ENCODE measurements around the gene ZNF337. TPM values are rescaled to one million over a fixed set of nuclear protein-coding genes. Genes with fewer than 3 reads are reported as not detected.
A peak's percentile ranks its signal among the peaks of the same experiment; 100 is the strongest.

ZNF337 gene
- total and polyA plus RNA-seq, 2 of the 13 experiments (the other 11 are each of a cell fraction or from before 2014, with no cell fraction given), result 17.0 to 19.6 TPM

GRCh38 chr20:25669826-25670422 is 26.7 kb downstream of the ZNF337 start (continued):
- TF ChIP-seq, protein P1, sequence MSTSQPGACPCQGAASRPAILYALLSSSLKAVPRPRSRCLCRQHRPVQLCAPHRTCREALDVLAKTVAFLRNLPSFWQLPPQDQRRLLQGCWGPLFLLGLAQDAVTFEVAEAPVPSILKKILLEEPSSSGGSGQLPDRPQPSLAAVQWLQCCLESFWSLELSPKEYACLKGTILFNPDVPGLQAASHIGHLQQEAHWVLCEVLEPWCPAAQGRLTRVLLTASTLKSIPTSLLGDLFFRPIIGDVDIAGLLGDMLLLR (CRISPR knock-in tag; IDR thresholded peaks at IDR 0.05), result no peak
- TF ChIP-seq, protein P2, sequence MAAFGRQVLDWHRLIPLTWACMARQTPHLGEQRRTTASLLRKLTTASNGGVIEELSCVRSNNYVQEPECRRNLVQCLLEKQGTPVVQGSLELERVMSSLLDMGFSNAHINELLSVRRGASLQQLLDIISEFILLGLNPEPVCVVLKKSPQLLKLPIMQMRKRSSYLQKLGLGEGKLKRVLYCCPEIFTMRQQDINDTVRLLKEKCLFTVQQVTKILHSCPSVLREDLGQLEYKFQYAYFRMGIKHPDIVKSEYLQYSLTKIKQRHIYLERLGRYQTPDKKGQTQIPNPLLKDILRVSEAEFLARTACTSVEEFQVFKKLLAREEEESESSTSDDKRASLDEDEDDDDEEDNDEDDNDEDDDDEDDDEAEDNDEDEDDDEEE (CRISPR knock-in tag; IDR thresholded peaks at IDR 0.05), result no peak
- TF ChIP-seq LBX2 (CRISPR knock-in tag; IDR thresholded peaks at IDR 0.05; ENCODE audit: borderline replicate concordance), result no peak
- no peak for TF ChIP-seq NR2F6 (IDR thresholded peaks at IDR 0.05)
- TF ChIP-seq NR2F6 (CRISPR knock-in tag; IDR thresholded peaks at IDR 0.05), result peak; percentile 15; the same call in 1 of the 2 replicates
- TF ChIP-seq, protein P3, sequence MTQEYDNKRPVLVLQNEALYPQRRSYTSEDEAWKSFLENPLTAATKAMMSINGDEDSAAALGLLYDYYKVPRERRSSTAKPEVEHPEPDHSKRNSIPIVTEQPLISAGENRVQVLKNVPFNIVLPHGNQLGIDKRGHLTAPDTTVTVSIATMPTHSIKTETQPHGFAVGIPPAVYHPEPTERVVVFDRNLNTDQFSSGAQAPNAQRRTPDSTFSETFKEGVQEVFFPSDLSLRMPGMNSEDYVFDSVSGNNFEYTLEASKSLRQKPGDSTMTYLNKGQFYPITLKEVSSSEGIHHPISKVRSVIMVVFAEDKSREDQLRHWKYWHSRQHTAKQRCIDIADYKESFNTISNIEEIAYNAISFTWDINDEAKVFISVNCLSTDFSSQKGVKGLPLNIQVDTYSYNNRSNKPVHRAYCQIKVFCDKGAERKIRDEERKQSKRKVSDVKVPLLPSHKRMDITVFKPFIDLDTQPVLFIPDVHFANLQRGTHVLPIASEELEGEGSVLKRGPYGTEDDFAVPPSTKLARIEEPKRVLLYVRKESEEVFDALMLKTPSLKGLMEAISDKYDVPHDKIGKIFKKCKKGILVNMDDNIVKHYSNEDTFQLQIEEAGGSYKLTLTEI (CRISPR knock-in tag; conservative IDR thresholded peaks at IDR 0.05), result no peak
- no peak for TF ChIP-seq SAFB2 (CRISPR knock-in tag; IDR thresholded peaks at IDR 0.05; ENCODE audit: borderline replicate concordance, low read depth)
- TF ChIP-seq PPARG (CRISPR knock-in tag; conservative IDR thresholded peaks at IDR 0.05), result no peak
- TF ChIP-seq HNRNPK (IDR thresholded peaks at IDR 0.05; ENCODE audit: low read depth, low read length, poor library complexity, severe bottlenecking), result no peak
- no peak for TF ChIP-seq JUND (CRISPR knock-in tag; IDR thresholded peaks at IDR 0.05)
- no peak for TF ChIP-seq TMF1 (CRISPR knock-in tag; IDR thresholded peaks at IDR 0.05; ENCODE audit: low read depth)
- peak; percentile 68 for TF ChIP-seq MTA1 (CRISPR knock-in tag; IDR thresholded peaks at IDR 0.05; ENCODE audit: borderline replicate concordance)
- peak; percentile 33 for TF ChIP-seq ARID3A (IDR thresholded peaks at IDR 0.05; ENCODE audit: low read depth, low read length)
- peak; percentile 45 for TF ChIP-seq SKI (IDR thresholded peaks at IDR 0.05; ENCODE audit: partially characterized antibody)
- no peak for TF ChIP-seq EHMT2 (IDR thresholded peaks at IDR 0.05; ENCODE audit: borderline replicate concordance, low read depth, low read length)
- TF ChIP-seq ZIK1 (CRISPR knock-in tag; IDR thresholded peaks at IDR 0.05; ENCODE audit: borderline replicate concordance, low read depth), result no peak
- no peak for TF ChIP-seq RFX1 (IDR thresholded peaks at IDR 0.05)
- TF ChIP-seq, protein P4, sequence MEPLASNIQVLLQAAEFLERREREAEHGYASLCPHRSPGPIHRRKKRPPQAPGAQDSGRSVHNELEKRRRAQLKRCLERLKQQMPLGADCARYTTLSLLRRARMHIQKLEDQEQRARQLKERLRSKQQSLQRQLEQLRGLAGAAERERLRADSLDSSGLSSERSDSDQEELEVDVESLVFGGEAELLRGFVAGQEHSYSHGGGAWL (CRISPR knock-in tag; IDR thresholded peaks at IDR 0.05), result no peak
- TF ChIP-seq, protein P5, sequence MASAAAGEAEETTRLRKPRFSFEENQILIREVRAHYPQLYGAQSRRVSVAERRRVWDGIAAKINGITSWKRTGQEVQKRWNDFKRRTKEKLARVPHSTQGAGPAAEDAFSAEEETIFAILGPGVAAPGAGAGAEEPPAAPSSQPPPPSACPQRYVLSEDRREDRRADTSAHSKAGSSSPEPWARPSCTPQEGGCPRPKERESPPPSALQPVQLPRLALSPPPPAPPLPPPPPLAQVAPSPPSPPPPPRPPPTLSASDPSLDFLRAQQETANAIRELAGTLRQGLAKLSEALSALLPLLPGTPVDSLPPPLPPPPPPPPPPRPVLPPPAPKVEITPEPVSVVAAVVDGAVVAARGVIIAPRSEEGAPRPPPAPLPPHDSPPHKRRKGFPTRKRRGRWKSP (CRISPR knock-in tag; IDR thresholded peaks at IDR 0.05), result no peak
- TF ChIP-seq FOXA1 (IDR thresholded peaks at IDR 0.05), result no peak
- TF ChIP-seq FOXA1 (CRISPR knock-in tag; IDR thresholded peaks at IDR 0.05), result no peak
- TF ChIP-seq ZNF33B (CRISPR knock-in tag; IDR thresholded peaks at IDR 0.05), result no peak
- no peak for TF ChIP-seq KAT8 (CRISPR knock-in tag; IDR thresholded peaks at IDR 0.05)
